T-helper 2 cell (primary cell): Measurements from ENCODE around the gene SLU7.
"Not testable (repeated sequence)": the region's sequence is repeated elsewhere in the genome, so short reads cannot be mapped to it uniquely, and the experiment has no call there.

ENCODE experiments used
- DNase-seq, 5 experiments: peaks; one replicate each; pipeline versions ENCODE4 v3.0.0 to v3.0.0-alpha.2; 2012 to 2022

SLU7 gene

GRCh38 chr5:160450164-160450932, 31.5 kb upstream of the SLU7 start:
- DNase-seq: peak in 1 of 5 experiments; percentile 65

GRCh38 chr5:160449458-160449857, 30.6 kb upstream of the SLU7 start:
- DNase-seq: no peak

- DNase-seq: no peak
These were observed 30.0 kb upstream of the SLU7 start for GRCh38 chr5:160448886-160449285.

- no peak for DNase-seq
These were observed 26.9 kb upstream of the SLU7 start for GRCh38 chr5:160445751-160446150.

GRCh38 chr5:160445132-160445531, 26.3 kb upstream of the SLU7 start:
- no peak for DNase-seq

GRCh38 chr5:160444407-160444806, 25.5 kb upstream of the SLU7 start:
- DNase-seq: no peak

- no peak for DNase-seq
These were observed 24.0 kb upstream of the SLU7 start for GRCh38 chr5:160442824-160443431.

GRCh38 chr5:160441311-160441781, 22.5 kb upstream of the SLU7 start:
- no peak for DNase-seq

GRCh38 chr5:160439205-160439600, 20.3 kb upstream of the SLU7 start:
- DNase-seq: peak; percentile 75 to 90 (median 80)

- peak; percentile 15 to 83 (median 31) for DNase-seq
These were observed 19.7 kb upstream of the SLU7 start for GRCh38 chr5:160438316-160439204.

- DNase-seq: no peak
These were observed 18.4 kb upstream of the SLU7 start for GRCh38 chr5:160437271-160437670.

GRCh38 chr5:160436661-160437060, 17.8 kb upstream of the SLU7 start:
- not testable (repeated sequence) for DNase-seq

- DNase-seq: no peak
These were observed 17.1 kb upstream of the SLU7 start for GRCh38 chr5:160436017-160436416.

GRCh38 chr5:160435532-160435931, 16.7 kb upstream of the SLU7 start:
- DNase-seq: no peak

GRCh38 chr5:160434022-160434531, 15.2 kb upstream of the SLU7 start:
- peak in 1 of 5 experiments; percentile 46 for DNase-seq

GRCh38 chr5:160432787-160433186, 13.9 kb upstream of the SLU7 start:
- DNase-seq: no peak

- DNase-seq: no peak
These were observed 13.3 kb upstream of the SLU7 start for GRCh38 chr5:160432196-160432595.

- DNase-seq: no peak
These were observed 8.7 kb upstream of the SLU7 start for GRCh38 chr5:160427607-160428006.

- DNase-seq: peak in 1 of 5 experiments; percentile 39
These were observed 4.2 kb upstream of the SLU7 start for GRCh38 chr5:160423099-160423498.

- peak; percentile 82 to 96 (median 87) for DNase-seq
These were observed 2.9 kb upstream of the SLU7 start, which contains the start of gene PTTG1 for GRCh38 chr5:160421625-160422258. PTTG1 (plus strand) TSS chr5:160421855; CDS start chr5:160422313, 458 bp downstream.

GRCh38 chr5:160420331-160420610, 1.4 kb upstream of the SLU7 start:
- DNase-seq: peak in 1 of 5 experiments; percentile 45
